KMS-11 (cell line): ENCODE results near the gene FCGBP.
A peak's percentile ranks its signal among the peaks of the same experiment; 100 is the strongest.
"Not testable (repeated sequence)": the region's sequence is repeated elsewhere in the genome, so short reads cannot be mapped to it uniquely, and the experiment has no call there.

Experiments used
- H2AFZ ChIP-seq: fragments of 200-600 bp; sonication (generic); 2 replicates; pipeline ENCODE4 v1.6.1; 2016; ENCODE audit warnings: antibody characterized with exemption, mixed run types, low read depth
- H3K27ac ChIP-seq: fragments of 200-600 bp; sonication (generic); 2 replicates; pipeline ENCODE4 v1.6.1; 2016; ENCODE audit warnings: mild to moderate bottlenecking, mixed run types
- H3K27me3 ChIP-seq: fragments of 200-600 bp; sonication (generic); 2 replicates; pipeline ENCODE4 v1.6.1; 2017; ENCODE audit warnings: mild to moderate bottlenecking, low read depth, mixed run types, moderate library complexity; ENCODE audit not compliant: insufficient read depth
- H3K36me3 ChIP-seq: fragments of 200-600 bp; sonication (generic); 2 replicates; pipeline ENCODE4 v1.6.1; 2017; ENCODE audit warnings: mild to moderate bottlenecking, mixed run types; ENCODE audit not compliant: insufficient read depth
- H3K4me1 ChIP-seq: fragments of 200-600 bp; sonication (generic); 2 replicates; pipeline ENCODE4 v1.6.1; 2016; ENCODE audit warnings: mild to moderate bottlenecking, low read depth, mixed run types; ENCODE audit not compliant: poor library complexity, severe bottlenecking
- H3K4me2 ChIP-seq: fragments of 200-600 bp; sonication (generic); 2 replicates; pipeline ENCODE4 v1.7.0; 2016; ENCODE audit warnings: mild to moderate bottlenecking, mixed run types
- H3K4me3 ChIP-seq: fragments of 200-600 bp; sonication (generic); IDR thresholded peaks from 2 replicates; pipeline ENCODE4 v1.6.1; 2017; ENCODE audit warnings: low read depth, low read length, mixed read lengths; ENCODE audit not compliant: insufficient read depth
- H3K79me2 ChIP-seq: fragments of 200-600 bp; sonication (generic); 2 replicates; pipeline ENCODE4 v1.6.1; 2016; ENCODE audit warnings: low read depth, mixed run types; ENCODE audit not compliant: insufficient read depth
- H3K9ac ChIP-seq: fragments of 200-600 bp; sonication (generic); 2 replicates; pipeline ENCODE4 v1.6.1; 2016; ENCODE audit warnings: mild to moderate bottlenecking, mixed run types
- H4K20me1 ChIP-seq: fragments of 200-600 bp; sonication (generic); 2 replicates; pipeline ENCODE4 v1.6.1; 2016; ENCODE audit warnings: mild to moderate bottlenecking, mixed run types; ENCODE audit not compliant: insufficient read depth
- CTCF ChIP-seq: fragments of 200-600 bp; sonication (generic); conservative IDR thresholded peaks from 2 replicates; pipeline ENCODE4 v1.6.1; 2017; ENCODE audit warnings: low read depth, mild to moderate bottlenecking, antibody characterized with exemption, low read length, moderate library complexity, mixed read lengths

Gene FCGBP

GRCh38 chr19:39969266-39969665 is 34.8 kb upstream of the FCGBP start:
- TF ChIP-seq CTCF: no peak
- no peaks in the 10 kb centered on the region for H3K36me3 ChIP-seq
- peak overlapping the region; percentile 91 for H3K4me2 ChIP-seq
- H3K27ac ChIP-seq: no peak overlapping the region
- peaks cover 19% of the 10 kb centered on the region for H3K4me1 ChIP-seq
- H3K9ac ChIP-seq: no peak overlapping the region
- no peaks in the 10 kb centered on the region for H4K20me1 ChIP-seq
- peak overlapping the region; percentile 9 for H3K4me3 ChIP-seq
- H2AFZ ChIP-seq: no peak overlapping the region
- H3K27me3 ChIP-seq: no peaks in the 10 kb centered on the region
- peaks cover 34% of the 10 kb centered on the region for H3K79me2 ChIP-seq

- H3K9ac ChIP-seq: no peak overlapping the region
- H3K27ac ChIP-seq: no peak overlapping the region
- H3K4me1 ChIP-seq: peaks cover 23% of the 10 kb centered on the region
- no peak for TF ChIP-seq CTCF
- H3K27me3 ChIP-seq: no peaks in the 10 kb centered on the region
- no peak overlapping the region for H2AFZ ChIP-seq
- H3K4me2 ChIP-seq: peak overlapping the region; percentile 91; the same call in 1 of the 2 replicates
- no peaks in the 10 kb centered on the region for H3K36me3 ChIP-seq
- H3K79me2 ChIP-seq: peaks cover 33% of the 10 kb centered on the region
- H4K20me1 ChIP-seq: no peaks in the 10 kb centered on the region
- H3K4me3 ChIP-seq: no peak overlapping the region
These were observed 34.4 kb upstream of the FCGBP start for GRCh38 chr19:39968789-39969188.

- H3K27ac ChIP-seq: no peak overlapping the region
- no peak for TF ChIP-seq CTCF
- H3K79me2 ChIP-seq: peaks cover 22% of the 10 kb centered on the region
- no peak overlapping the region for H2AFZ ChIP-seq
- H3K4me2 ChIP-seq: no peak overlapping the region
- H3K4me1 ChIP-seq: peaks cover 23% of the 10 kb centered on the region
- no peaks in the 10 kb centered on the region for H3K27me3 ChIP-seq
- H3K36me3 ChIP-seq: no peaks in the 10 kb centered on the region
- H4K20me1 ChIP-seq: no peaks in the 10 kb centered on the region
- no peak overlapping the region for H3K9ac ChIP-seq
- H3K4me3 ChIP-seq: no peak overlapping the region
These were observed 33.1 kb upstream of the FCGBP start for GRCh38 chr19:39967561-39967960.

GRCh38 chr19:39966617-39967016 is 32.2 kb upstream of the FCGBP start:
- H3K79me2 ChIP-seq: peaks cover 14% of the 10 kb centered on the region
- no peak overlapping the region for H3K4me3 ChIP-seq
- no peak overlapping the region for H2AFZ ChIP-seq
- peaks cover 18% of the 10 kb centered on the region for H3K4me1 ChIP-seq
- H3K27ac ChIP-seq: no peak overlapping the region
- H3K36me3 ChIP-seq: no peaks in the 10 kb centered on the region
- TF ChIP-seq CTCF: no peak
- no peak overlapping the region for H3K9ac ChIP-seq
- no peaks in the 10 kb centered on the region for H4K20me1 ChIP-seq
- no peaks in the 10 kb centered on the region for H3K27me3 ChIP-seq
- no peak overlapping the region for H3K4me2 ChIP-seq

- H3K9ac ChIP-seq: no peak overlapping the region
- peaks cover 6% of the 10 kb centered on the region for H3K4me1 ChIP-seq
- no peaks in the 10 kb centered on the region for H3K79me2 ChIP-seq
- no peak overlapping the region for H3K27ac ChIP-seq
- no peak overlapping the region for H3K4me3 ChIP-seq
- H2AFZ ChIP-seq: no peak overlapping the region
- H4K20me1 ChIP-seq: no peaks in the 10 kb centered on the region
- no peak overlapping the region for H3K4me2 ChIP-seq
- H3K36me3 ChIP-seq: no peaks in the 10 kb centered on the region
- H3K27me3 ChIP-seq: no peaks in the 10 kb centered on the region
- TF ChIP-seq CTCF: no peak
These were observed 29.5 kb upstream of the FCGBP start for GRCh38 chr19:39963898-39964297.

- H3K27ac ChIP-seq, H3K36me3 ChIP-seq, H3K79me2 ChIP-seq, H2AFZ ChIP-seq, H3K4me2 ChIP-seq, H4K20me1 ChIP-seq, H3K4me3 ChIP-seq, H3K9ac ChIP-seq, H3K27me3 ChIP-seq, H3K4me1 ChIP-seq: not testable (repeated sequence)
These were observed 25.0 kb upstream of the FCGBP start for GRCh38 chr19:39959407-39959806.

- not testable (repeated sequence) for H3K36me3 ChIP-seq, H3K27ac ChIP-seq, H3K27me3 ChIP-seq, H3K4me1 ChIP-seq, H3K4me2 ChIP-seq, H4K20me1 ChIP-seq, H3K4me3 ChIP-seq, H3K9ac ChIP-seq, H2AFZ ChIP-seq, H3K79me2 ChIP-seq
These were observed 24.5 kb upstream of the FCGBP start for GRCh38 chr19:39958942-39959341.
